HG02571 (cell line): ENCODE results near the gene ZNF438.

Experiments used
- ATAC-seq: cut with Tn5 transposase; IDR thresholded peaks from one replicate; pipeline ENCODE4 v1.9.1; 2021; ENCODE audit warnings: mild to moderate bottlenecking, moderate library complexity; ENCODE audit not compliant: unreplicated experiment

The ZNF438 gene

DNA sequence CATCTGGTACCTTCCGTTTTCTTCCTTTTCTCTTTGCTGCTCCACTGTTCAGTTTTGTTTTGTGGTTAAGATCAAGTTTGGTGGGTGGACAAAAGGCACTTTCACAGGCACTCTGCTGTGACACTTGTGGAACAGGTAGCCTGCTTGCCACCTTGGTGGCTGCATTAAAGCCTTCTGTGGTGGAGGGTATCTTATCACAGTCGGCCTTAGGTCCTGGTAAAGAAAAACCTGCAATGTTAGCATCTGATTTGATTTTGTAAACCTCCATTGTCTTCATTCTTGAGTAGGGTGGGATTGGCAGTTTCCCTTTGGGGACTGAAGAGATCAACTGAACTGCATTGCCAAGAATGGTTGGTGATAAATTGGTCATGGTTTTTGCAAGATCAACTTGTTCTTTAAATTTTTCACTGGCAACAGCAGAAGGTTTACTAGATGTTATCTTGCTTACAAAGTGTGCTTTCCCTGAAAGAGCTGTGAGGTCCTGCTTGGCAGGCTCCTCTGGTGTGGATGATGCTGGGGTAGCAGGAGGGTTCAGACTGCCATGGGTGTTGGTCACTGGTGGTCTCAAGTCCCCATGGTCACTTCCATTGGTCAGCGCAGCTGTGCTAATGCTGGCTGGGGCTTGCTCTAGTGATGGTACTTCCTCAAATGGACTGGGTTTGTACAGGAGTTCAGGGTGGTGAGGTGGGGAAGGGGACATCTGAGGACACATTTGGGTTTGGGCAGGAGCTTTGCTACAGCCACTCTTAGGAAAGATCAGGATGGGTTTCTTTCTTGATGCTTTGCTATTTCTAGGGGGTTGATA is 182.2 kb downstream of the ZNF438 start:
- ATAC-seq, result no peak

DNA sequence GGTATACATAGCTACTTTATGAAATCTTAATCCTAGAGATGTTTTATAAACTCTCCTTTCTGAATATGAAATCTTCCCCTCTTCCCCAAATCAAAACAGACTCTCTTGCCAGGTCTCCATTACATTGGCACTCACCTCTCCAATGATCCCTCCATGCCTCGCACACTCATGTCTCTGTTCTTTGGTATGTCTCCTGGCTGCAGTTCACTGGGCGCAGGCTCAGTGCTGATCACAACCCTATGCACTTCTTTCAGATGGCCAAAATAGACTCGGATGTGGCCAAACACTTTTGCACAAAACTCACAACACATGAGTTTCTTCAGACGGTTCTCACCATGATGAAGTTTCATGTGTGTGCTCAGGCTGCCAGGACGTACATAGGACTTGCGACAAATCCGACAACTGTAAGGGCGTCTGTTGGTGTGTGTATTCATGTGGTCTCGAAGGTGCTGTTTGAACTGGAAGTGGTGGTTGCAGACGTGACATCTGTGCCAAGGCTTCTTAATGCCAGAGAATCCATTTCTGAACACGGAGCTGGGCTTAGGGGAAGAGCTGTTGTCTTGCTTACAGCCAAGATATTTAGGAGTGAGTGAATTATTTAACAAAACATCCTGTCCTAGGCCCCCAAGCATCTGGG is 183.2 kb downstream of the ZNF438 start:
- ATAC-seq, result no peak

DNA sequence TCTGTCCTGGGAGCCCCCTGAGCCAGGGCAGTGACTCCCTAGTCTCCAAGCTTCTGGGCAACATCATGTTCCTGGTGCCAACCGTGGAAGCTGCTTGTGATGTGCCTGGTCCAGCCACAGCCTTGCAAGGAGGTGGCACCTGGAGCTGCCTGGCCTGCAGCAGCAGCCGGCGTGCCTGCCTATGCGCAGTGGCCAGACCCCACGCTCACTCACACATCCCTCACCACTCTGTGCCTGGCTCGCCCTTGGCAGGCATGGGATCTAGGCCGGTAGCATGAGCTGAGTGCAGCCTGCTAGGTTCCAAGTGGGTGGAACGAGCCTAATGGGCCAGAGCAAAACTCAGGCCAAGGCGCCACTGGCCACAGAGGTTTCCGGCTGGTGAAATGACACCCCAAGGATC is 184.0 kb downstream of the ZNF438 start:
- ATAC-seq, result no peak

DNA sequence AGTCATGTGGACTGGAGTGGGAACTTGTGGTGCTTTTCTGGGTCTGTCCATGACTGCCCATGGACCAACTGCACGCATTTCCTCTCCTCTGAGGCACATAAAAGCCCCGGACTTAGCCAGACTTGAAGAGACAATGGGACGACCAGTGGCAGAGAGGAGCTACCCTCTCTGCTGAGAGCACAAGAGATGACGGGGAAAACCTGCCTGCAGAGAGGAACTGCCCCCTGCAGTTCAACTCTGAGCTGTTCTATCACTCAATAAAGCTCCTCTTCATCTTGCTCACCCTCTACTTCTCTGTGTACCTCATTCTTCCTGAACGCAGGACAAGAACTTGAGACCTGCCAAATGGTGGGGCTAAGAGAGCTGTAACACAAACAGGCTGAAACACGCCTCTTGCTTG is 184.5 kb downstream of the ZNF438 start:
- no peak for ATAC-seq

DNA sequence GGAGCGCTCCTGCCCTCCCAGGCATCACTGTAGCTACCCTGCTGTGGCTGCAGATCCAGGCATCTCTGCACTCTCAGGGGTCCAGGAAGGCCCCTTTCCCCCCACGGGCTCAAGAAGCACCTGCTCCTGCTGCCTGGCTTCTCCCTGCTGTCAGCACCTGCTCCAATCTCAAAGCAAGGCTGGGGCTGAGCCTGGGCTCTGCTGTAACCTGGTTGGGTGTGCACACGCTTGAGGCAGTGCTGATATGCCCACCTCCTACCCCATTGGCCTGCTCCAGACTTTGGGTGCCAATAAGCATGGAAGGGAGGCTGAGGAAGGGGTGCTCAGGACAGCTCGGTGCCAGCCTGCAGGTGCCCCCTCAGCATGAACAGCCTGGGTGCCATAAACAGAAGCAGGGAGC is 185.0 kb downstream of the ZNF438 start:
- no peak for ATAC-seq

DNA sequence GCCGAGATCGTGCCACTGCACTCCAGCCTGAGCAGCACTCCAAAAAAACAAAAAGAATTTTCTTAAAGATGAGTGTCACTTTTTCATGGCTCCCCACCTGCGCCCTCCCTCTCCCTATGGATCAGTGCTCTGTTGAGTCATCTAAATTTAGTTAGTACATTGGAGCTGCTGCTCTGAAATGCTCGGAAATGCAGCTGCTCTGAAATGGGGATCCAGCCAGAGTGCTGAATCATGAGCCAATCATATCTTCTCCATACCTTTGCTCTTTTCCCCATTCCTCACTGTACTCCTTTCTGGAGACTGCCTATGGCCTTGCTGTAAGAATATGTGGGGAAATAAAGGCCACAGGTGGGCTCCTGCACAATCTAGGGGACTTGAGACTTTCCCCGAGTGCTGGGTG is 188.8 kb downstream of the ZNF438 start:
- no peak for ATAC-seq

DNA sequence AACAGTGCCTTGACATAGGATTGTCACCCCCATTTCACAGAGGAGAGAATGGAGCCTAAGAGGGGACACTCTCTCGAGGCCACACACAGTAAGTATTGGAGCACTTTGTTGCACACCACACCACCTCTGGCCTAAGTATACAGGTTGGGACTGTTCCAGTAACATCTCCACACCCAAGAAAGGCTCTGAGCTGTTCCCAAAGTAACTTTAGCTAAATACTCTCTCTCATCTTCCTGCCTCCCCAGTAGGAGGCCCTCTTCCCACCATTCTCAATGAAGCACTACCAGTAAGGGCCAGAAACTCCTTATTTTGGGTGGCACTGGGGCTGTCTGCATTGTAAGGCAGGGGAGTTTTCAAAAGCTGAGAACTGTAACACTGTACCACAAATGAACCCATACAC is 189.5 kb downstream of the ZNF438 start:
- ATAC-seq, result no peak

DNA sequence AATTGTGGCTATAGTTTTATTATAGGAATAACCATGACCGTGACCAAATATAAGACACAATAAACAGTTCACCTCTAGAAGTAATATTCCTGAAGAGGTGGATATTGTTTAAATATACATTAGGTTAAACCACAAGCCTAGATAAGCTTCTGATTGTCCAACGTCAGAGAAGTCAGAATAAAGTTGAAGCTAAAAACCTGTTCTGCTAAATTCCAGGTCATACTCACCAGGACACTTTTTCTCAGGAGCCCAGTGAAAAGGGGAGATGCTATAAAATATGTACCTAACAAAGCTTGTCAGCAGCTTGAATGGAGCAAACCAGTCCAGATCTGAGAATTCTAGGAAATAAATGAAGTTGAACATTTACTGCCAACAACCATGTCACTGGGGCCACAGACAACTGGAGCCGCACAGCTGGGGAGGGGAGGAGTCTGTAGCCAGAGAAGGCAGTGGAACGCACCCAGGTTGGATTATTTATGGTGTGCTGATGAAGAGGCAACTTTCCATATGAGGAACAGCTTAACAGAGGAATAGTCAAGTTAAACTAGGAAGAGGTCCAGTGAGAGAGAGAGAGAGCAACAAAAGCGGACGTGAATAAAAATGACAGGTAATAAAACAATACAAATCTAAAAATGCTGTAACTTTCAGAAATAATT is 191.1 kb downstream of the ZNF438 start:
- no peak for ATAC-seq

DNA sequence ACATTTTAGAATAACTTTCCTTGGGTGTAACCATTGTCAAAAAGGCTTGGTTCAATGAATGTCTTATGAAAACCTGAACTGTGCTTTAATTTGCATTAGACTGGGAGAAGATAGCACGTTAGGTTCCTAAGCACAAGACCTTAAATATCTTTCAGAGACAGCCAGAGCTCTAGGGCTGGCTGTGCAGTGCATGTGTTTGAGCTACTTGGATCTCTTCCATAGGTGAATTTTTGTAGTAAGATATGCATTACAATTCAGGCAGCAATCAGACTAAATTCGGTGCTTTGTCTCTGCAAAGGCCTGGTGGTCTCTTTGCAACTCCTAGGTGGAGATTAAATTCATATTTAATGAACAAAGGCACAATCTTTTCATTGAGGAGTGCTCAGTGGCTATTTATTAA is 192.0 kb downstream of the ZNF438 start:
- no peak for ATAC-seq

DNA sequence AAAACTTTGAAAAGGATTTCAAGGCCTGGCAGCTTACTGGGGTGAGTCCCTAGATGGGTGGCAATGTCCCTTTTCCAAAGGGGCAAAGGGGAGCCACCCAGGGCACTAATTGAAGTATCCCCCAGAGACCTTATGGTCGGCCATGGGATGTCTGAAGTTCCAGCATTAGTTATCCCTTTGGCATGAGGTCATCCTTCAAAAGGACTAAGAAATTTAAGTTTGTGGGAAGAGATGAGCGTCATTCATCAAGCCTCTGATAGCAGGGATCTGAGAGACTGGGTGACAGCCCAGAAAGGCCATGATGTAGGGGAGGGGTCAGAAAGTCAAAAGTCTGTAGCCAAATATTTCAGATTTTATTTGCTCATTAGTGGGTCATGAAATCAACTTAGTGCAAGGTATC is 195.3 kb downstream of the ZNF438 start:
- ATAC-seq, result no peak

DNA sequence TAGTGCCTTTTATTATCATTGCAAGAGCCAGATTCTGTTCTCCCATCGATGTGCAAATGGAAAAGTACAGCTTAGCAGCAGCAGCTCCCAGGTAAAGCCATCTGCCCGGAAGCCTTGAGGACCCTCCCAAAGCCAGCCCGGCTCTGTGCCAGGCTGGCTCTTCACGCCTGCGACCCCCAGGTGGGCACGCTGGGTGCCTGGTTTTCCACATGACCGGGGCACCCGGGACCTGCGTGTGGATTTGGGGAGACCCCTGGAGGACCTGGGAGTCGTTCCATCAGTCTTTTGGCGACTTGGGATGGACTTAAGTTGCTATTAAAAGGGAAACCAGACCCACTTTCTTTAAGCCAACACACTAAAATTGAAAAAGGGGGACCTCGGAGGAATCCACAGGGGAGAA is 196.5 kb downstream of the ZNF438 start:
- ATAC-seq, result no peak

DNA sequence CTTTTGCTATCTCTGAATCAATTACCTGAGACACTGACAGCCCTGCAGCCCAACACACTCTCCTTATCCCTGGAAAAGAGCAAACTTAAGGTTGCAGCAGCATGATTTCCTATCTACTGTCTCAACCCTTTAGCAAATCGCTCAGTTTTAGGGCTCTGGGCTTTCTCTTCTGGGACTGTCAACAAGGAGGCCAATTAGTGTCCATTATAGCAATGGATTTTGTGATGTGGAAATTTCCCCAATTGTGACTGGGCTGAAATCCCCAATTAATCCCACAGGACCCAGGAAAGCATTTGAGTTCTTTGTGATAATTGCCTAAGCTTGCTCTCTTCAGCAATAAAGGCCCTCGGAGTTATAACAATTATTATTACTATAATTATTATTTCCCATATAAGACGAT is 197.0 kb downstream of the ZNF438 start:
- no peak for ATAC-seq

DNA sequence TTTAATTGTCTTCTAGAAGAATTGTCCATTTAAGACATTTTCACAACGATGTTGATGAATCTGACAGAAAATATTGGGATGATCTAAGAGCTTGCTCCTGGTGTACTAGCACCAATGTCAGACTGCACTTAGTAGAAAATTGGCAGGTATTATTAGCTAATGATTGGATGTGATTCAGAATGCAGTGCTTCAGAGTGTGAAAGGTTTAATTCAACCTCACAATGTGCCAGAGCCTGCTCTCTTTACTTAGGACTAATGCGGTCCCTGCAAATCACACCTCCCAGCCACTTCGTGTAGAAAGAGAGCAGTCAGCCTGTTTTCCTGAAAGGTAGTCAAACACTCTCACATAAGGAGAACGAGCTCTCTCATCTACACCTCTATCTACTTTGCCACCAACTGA is 197.5 kb downstream of the ZNF438 start:
- ATAC-seq, result no peak

DNA sequence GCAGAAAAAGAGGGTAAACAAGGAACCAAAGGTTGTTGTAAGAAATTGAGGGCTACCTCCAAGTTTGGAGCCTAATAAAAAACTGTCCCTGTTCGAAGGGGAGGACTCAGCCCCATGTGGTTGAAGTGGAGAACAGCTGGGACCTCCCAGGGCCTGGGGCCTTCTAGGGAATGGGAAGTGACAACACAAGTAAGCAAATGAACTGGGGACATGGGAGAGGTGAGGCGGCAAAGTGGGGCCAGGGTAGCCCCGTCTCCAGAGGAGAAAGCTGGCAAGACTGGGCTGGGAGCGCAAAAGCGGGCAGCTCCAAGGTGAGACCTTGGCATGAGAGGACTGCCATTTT is 198.1 kb downstream of the ZNF438 start:
- no peak for ATAC-seq

DNA sequence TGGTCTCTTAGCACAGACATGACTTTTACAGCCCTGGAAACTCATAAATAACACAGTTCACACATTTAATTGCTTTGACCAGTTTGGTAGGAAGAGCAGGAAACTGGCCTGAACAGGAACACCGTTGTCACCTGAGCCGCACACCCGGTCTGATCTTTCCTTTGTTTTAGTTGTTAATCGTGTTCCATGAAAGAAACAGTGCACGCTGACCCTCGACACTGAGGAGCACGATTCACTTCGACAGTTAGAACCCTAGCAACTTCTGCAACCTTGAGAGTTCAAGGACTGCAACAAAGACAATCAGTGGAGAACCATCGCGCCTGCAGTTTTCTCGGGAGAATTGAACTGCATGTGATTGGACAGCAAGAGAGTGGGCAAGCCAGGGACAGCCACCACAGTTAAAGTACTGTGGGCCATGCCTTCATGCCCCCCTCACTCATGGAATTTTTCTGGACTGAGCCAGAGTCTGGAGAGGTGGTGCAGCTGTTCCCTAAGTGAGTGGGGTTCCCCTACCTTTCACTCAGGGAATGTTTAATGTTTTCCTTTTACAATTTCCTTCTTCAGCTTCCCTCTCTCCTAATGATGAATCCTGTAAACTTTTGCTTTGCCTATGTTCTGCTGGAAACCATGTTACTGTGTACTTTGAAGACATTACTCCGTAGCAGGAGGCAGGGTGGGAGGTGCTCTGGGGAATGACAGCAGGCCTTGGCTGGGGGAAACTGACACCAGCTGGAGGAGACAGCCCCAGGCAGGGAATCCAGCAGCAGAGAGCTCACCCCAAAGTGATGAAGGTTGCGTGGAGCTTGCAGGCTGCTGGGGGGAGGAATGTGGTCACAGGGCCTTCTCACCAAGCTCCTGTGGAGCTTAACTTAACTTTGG is 198.7 kb downstream of the ZNF438 start:
- no peak for ATAC-seq

DNA sequence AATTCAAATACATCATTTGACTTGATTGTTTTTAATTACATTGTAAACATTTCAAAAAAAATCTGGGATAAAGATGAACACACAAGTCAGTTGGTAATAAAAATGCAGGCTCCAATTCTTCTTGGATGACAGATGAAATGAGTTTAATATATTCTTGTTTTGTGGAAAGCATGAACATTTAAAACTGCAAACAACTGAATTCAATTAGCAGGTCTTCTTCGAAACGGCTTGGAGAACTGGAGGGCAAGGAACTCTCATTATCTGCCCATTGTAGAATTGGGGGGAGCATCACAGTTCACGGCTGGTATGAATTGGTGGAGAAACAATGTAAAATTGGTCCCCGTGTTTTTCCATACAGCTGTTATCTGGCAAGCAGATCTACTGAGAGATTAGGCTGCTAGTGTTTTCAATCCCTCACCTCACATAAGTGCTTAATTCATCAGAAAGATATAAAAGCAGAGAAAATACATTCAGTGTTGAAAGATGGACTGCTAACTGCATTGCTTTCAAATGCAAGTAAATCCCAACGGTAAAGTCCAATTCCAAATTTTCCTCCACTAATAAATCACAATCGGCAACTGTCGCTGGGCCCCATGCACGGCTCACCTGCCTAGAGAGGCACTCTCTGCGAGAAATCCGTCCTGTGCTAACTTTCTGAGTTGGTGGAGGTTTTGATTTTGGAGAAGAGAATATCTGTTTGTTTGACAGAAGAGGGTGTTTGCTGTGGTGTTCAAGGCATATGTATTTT is 199.5 kb downstream of the ZNF438 start:
- ATAC-seq, result no peak

DNA sequence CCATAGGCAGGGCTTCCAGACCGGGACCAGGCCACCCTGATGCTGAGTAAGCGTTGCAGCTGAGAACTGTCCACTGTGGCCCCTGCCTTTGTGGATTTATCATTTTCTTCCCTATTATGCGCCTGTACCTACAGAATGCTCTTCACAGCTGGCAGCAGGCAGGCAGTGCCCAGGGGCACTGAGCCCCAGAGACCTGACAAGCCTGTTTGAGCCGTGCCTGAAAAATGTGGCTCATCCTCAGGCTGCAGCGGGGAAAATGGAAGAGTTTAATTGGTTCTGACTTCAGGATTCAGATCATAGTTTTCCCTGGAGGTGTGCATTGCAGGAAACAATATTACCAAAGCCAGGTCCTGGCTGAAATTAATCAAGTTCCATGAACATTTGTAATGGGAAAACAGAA is 200.2 kb downstream of the ZNF438 start:
- no peak for ATAC-seq

DNA sequence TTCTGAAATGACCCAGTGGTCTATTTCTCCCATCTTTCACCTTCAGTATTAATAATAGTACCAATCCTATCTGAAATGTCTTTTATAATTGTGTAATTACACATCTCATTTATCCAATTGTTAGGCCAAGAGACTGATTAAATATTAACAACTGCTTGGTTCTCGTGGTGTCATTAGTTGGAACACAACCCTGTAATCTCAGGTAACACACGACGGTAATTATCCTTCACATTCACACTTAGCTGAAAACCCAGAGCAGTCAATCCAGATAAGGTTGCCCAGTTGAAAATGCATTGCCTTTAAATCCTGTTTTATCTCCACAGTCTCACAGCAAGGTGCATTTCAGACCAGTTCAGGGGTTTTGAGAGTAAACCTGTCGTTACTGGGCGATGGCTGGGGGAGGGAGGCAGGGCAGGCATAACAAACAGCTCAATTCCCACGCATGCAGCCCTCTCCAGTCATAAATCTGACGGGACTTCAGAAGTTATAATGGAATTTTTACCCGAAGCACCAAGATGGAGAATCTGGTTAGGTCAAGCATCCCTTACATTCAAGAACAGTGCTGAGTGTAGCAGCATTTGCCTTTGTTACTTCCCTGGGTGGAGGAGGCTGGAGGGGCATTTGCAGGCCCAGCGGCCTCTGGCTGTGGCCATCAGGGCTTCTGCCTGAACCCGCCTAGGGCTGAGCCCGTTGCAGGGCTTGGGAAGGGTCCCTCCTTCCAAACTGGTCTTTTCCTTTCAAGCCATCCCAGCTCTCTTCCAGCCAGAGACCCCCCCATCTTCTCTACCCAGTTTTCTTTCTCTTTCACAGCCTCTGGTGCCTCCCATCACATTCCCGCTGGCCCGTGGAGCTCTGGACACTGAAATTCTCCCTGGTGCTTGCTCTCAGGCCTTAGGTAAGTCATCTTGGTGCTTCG is 201.1 kb downstream of the ZNF438 start:
- ATAC-seq, result no peak

DNA sequence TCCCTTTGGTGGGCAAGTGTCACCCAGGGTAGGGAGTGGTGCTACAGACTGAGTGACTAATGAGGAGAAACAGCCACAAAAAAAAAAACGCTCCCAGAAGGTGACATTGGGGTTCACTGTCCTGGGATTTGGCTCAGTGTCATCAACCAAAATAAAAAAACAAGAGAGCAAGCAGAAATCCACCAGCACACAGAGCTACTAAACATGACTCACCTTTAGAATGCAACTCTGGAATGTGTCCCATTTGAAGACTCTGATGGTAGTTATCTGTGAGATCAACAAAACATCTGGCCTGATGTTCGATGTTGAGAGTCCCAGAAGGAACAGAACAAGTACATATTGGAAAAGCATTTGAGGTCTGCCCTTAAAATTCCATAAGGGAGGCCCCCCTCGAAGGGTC is 201.8 kb downstream of the ZNF438 start:
- ATAC-seq, result no peak

DNA sequence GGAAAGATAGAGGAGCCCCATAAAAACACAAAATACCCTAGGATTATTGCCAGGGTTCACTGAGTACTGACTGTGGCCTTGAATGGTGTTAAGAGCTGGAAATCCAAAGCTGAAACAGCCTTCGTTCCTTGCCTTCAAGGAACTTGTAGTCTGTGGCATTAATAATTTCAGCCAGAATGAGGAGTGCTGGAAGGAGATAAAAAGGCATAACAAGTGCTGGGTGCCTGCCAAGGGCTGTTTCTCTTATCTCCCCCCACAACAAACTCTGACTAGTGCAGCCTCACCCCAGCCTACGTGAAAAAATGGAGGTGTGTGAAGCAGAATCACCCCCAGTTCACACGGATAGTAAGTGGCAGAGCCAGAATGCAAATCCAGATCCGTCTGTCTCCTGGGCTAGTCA is 203.0 kb downstream of the ZNF438 start:
- no peak for ATAC-seq
